Osteoblast (primary cell): ENCODE results near the gene RELN. TPM values are rescaled to one million over a fixed set of nuclear protein-coding genes. Genes with fewer than 3 reads are reported as not detected.

ENCODE experiments used
- DNase-seq: peaks from one replicate; pipeline ENCODE4 v3.0.0; 2011; ENCODE audit warnings: low spot score, mixed read lengths; ENCODE audit not compliant: insufficient read length; ENCODE audit errors: missing footprints
- H2AFZ ChIP-seq: 2 replicates; pipeline ENCODE4 v1.6.0; 2011; ENCODE audit warnings: mild to moderate bottlenecking, low read length
- H3K27ac ChIP-seq: 2 replicates; pipeline ENCODE4 v1.5.1; 2011; ENCODE audit warnings: mild to moderate bottlenecking, low read depth, low read length, moderate library complexity
- H3K27me3 ChIP-seq: 2 replicates; pipeline ENCODE4 v1.6.0; 2012; ENCODE audit warnings: mild to moderate bottlenecking, control low read depth, inconsistent platforms, low read length, moderate library complexity; ENCODE audit not compliant: insufficient read depth
- H3K36me3 ChIP-seq: 2 replicates; pipeline ENCODE4 v1.5.1; 2011; ENCODE audit warnings: mild to moderate bottlenecking, low read length, control low read depth, moderate library complexity; ENCODE audit not compliant: insufficient read depth
- H3K4me1 ChIP-seq: 2 replicates; pipeline ENCODE4 v1.5.1; 2011; ENCODE audit warnings: mild to moderate bottlenecking, low read length, control low read depth, moderate library complexity; ENCODE audit not compliant: insufficient read depth
- H3K4me2 ChIP-seq: 2 replicates; pipeline ENCODE4 v1.6.0; 2011; ENCODE audit warnings: mild to moderate bottlenecking, low read length; ENCODE audit not compliant: insufficient read depth
- H3K4me3 ChIP-seq: fragments of 200-600 bp; sonication (generic); 3 replicates; pipeline ENCODE4 v1.5.1; 2012; ENCODE audit warnings: mild to moderate bottlenecking, low read length, inconsistent platforms; ENCODE audit not compliant: insufficient read depth
- H3K79me2 ChIP-seq: 2 replicates; pipeline ENCODE4 v1.6.0; 2012; ENCODE audit warnings: mild to moderate bottlenecking, low read length, control low read depth, inconsistent platforms; ENCODE audit not compliant: insufficient read depth
- H3K9me3 ChIP-seq: 2 replicates; pipeline ENCODE4 v1.5.1; 2011; ENCODE audit warnings: low read depth, low read length, control low read depth
- H4K20me1 ChIP-seq: 2 replicates; pipeline ENCODE4 v1.6.0; 2012; ENCODE audit warnings: mild to moderate bottlenecking, low read length, control low read depth; ENCODE audit not compliant: insufficient read depth
- total RNA-seq: library from RNA; depleted of rRNA; stranded (reverse); fragments of >200 nt; gene quantifications from 2 replicates; pipeline ENCODE4 v1.2.3, GENCODE V29; 2012
- TF ChIP-seq, protein P1 (sequence below): IDR thresholded peaks from 2 replicates; pipeline ENCODE4 v1.5.1; 2011; ENCODE audit warnings: mild to moderate bottlenecking, low read depth, low read length, moderate library complexity; ENCODE audit errors: extremely low read depth

RELN gene
- total RNA-seq, 1 donor, result 0.36 TPM

DNA sequence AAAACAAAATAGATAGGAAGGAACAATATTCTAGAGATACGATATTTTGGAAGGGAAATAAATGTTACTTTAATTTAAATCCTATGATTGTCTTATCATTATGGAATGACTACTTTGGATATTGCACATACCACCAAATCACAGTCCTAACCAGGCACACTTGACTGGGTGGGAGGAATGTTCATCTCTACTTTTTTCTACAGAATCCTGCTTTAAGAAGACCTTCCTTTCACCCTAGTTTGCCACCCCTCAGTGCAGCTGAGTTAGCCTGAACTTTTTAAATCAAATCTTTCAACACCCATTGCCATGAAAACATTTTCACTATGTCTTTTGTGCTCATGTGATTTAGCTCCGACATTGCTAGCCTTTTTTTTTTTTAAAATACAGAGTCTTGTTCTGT, 38.1 kb downstream of the RELN start:
- Histone ChIP-seq H3K4me3 (no peak overlapping the region), H3K79me2 (no peaks in the 10 kb centered on the region), H3K9me3 (no peaks in the 10 kb centered on the region), H4K20me1 (no peaks in the 10 kb centered on the region), H2AFZ (no peak overlapping the region), H3K27me3 (no peaks in the 10 kb centered on the region), H3K27ac (no peak overlapping the region), H3K4me2 (no peak overlapping the region), H3K4me1 (no peaks in the 10 kb centered on the region), H3K36me3 (no peaks in the 10 kb centered on the region)
- TF ChIP-seq, protein P1, sequence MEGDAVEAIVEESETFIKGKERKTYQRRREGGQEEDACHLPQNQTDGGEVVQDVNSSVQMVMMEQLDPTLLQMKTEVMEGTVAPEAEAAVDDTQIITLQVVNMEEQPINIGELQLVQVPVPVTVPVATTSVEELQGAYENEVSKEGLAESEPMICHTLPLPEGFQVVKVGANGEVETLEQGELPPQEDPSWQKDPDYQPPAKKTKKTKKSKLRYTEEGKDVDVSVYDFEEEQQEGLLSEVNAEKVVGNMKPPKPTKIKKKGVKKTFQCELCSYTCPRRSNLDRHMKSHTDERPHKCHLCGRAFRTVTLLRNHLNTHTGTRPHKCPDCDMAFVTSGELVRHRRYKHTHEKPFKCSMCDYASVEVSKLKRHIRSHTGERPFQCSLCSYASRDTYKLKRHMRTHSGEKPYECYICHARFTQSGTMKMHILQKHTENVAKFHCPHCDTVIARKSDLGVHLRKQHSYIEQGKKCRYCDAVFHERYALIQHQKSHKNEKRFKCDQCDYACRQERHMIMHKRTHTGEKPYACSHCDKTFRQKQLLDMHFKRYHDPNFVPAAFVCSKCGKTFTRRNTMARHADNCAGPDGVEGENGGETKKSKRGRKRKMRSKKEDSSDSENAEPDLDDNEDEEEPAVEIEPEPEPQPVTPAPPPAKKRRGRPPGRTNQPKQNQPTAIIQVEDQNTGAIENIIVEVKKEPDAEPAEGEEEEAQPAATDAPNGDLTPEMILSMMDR, result no peak
- DNase-seq, result no peak

DNA sequence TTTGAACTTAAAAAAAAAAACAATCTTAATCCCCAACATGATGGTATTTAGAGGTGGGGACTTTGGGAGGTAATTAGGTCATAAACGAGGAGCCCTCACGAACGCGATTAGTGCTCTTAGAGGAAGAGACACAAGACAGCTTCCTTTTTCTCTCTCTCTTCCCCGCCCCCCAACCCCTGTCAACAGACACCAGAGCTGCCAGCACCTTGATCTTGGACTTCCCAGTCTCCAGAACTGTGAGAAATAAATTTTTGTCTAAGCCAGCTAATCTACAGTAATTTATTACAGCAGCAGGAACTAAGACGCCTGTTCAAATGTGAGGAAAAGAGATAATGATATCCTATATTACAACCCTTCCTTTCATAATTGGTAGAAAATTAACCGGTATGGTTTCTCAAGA, 40.1 kb downstream of the RELN start:
- no peaks in the 10 kb centered on the region for H3K9me3 ChIP-seq
- no peaks in the 10 kb centered on the region for H3K27me3 ChIP-seq
- H2AFZ ChIP-seq, result no peak overlapping the region
- H3K4me1 ChIP-seq, result no peaks in the 10 kb centered on the region
- no peaks in the 10 kb centered on the region for H4K20me1 ChIP-seq
- H3K27ac ChIP-seq, result no peak overlapping the region
- no peaks in the 10 kb centered on the region for H3K79me2 ChIP-seq
- H3K36me3 ChIP-seq, result no peaks in the 10 kb centered on the region
- no peak overlapping the region for H3K4me2 ChIP-seq
- H3K4me3 ChIP-seq, result no peak overlapping the region
- no peak for DNase-seq
- TF ChIP-seq, protein P1, result no peak

DNA sequence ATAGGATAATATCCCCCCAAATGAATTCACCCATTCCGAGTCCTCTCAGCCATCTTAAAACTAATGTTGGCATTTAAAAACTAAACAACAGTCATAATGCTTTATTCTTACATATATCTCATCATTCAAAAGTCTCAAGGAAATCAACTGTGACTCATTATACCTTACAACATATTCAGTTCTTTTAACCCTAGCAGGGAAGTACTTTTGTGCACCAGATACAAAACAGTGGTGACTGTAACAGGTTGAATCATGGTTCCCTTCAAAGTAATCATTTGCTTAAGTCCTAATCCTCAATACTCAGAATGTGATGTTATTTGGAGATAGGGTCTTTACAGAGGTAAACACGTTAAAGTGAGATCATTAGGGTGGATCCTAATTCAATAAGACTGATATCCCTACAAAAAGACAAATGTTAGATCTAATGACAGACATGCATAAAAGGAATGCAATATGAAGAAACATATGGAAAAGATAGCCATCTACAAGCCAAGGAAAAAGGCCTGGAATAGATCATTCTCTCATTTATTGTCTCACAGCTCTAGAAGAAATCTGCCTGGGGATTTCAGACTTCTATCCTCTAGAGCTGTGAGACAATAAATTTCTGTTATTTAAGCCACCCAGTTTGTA, 42.3 kb downstream of the RELN start:
- no peak for DNase-seq
- Histone ChIP-seq H4K20me1 (no peaks in the 10 kb centered on the region), H2AFZ (no peak overlapping the region), H3K4me2 (no peak overlapping the region), H3K4me3 (no peak overlapping the region), H3K36me3 (no peaks in the 10 kb centered on the region), H3K4me1 (no peaks in the 10 kb centered on the region), H3K27ac (no peak overlapping the region), H3K79me2 (no peaks in the 10 kb centered on the region), H3K27me3 (no peaks in the 10 kb centered on the region), H3K9me3 (no peaks in the 10 kb centered on the region)
- TF ChIP-seq, protein P1, result no peak

DNA sequence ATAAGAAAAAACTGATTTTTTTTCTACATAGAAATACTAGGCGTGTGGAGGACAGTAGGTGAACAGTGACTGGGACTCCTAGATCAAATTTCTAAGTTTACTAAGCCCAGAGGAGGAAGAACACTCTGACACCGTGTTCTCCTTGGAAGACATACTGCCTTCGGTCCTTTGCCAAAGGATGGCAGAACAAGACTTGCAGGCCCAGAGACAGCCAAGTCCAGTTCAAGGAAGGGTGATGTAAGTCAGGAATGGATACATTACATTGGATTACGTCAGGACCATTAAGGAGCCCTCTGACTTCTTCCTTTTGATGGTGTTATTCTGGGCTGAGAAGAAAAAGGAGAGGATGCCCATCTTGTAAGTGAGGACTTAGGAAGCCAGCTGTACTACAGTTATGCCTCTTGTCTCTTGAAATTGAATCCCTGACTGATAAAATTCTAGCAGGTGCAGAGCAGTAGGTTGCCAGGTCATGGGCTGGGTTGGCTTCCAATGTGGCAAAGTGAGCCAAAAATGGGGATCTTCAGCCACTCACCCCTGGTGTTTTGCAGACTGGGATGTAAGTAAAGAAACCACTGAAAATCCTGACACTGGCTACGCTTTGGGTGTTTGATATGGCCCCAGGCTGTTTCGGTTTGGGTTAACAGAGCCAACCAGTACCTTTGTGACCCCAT, 45.1 kb downstream of the RELN start:
- no peak for DNase-seq
- H3K4me2 ChIP-seq, result no peak overlapping the region
- no peaks in the 10 kb centered on the region for H3K4me1 ChIP-seq
- no peaks in the 10 kb centered on the region for H3K27me3 ChIP-seq
- no peak overlapping the region for H3K27ac ChIP-seq
- H2AFZ ChIP-seq, result no peak overlapping the region
- TF ChIP-seq, protein P1, result no peak
- H3K36me3 ChIP-seq, result no peaks in the 10 kb centered on the region
- H3K9me3 ChIP-seq, result no peaks in the 10 kb centered on the region
- no peaks in the 10 kb centered on the region for H3K79me2 ChIP-seq
- H3K4me3 ChIP-seq, result no peak overlapping the region
- H4K20me1 ChIP-seq, result no peaks in the 10 kb centered on the region
